ENCODE measurements around the gene CMTM8.

DNA sequence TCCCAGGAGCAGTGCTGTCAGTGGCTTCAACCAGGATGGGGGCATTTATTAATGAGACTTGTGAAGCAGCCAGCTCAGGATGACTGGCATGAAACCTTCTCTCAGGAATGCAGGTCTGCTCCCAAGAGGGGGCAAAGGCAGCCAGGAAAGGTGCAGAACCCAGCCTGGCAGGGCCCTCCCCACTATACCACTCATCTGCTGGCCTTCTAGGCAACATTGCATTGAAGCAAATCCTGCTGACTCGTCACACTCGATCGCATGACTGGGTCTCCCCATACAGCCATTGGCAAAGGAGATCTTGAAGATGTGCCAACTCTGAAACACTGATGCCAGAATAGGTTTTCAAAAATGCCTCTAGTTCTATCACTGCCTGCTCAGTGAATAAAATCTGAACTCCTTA, 87.4 kb downstream of the CMTM8 start:
- no peak for TF ChIP-seq POLR2A (IDR thresholded peaks at IDR 0.05)
- no peak for TF ChIP-seq CTCF (IDR thresholded peaks at IDR 0.05)

Data from right lobe of liver (tissue), 4 donors.